Thoracic aorta (tissue), 2 donors: Measurements from ENCODE around the gene CXCL3. TPM values are rescaled to one million over a fixed set of nuclear protein-coding genes. Genes with fewer than 3 reads are reported as not detected.

Experiments used
- ATAC-seq: fragments of 150-250 bp; one replicate; pipeline ENCODE4 v1.8.0; 2017; ENCODE audit warnings: low read depth; ENCODE audit not compliant: insufficient number of reproducible peaks, low FRiP score
- DNase-seq: peaks from one replicate; pipeline ENCODE4 v3.0.0-alpha.2; 2020; ENCODE audit warnings: low spot score
- H3K27ac ChIP-seq, 2 donors: fragments of 200-600 bp; sonication (generic); 1 replicate in 1 of 2; 2 replicates in 1 of 2; pipeline ENCODE4 v1.5.1; 2016; ENCODE audit warnings: mild to moderate bottlenecking in 2 of 2, moderate library complexity in 2 of 2
- H3K27me3 ChIP-seq: fragments of 200-600 bp; sonication (generic); replicated peaks from 2 replicates; pipeline ENCODE4 v1.6.0; 2016; ENCODE audit warnings: mild to moderate bottlenecking; ENCODE audit not compliant: insufficient read depth
- H3K36me3 ChIP-seq: fragments of 200-600 bp; sonication (generic); one replicate; pipeline ENCODE4 v1.5.1; 2016
- H3K4me1 ChIP-seq, 2 donors: fragments of 200-600 bp; sonication (generic); 1 replicate in 1 of 2; 2 replicates in 1 of 2; pipeline versions ENCODE4 v1.5.1 to v1.6.0; 2016; ENCODE audit warnings: low read depth in 2 of 2, mild to moderate bottlenecking in 1 of 2; ENCODE audit not compliant: control insufficient read depth in 1 of 2
- H3K4me3 ChIP-seq: fragments of 200-600 bp; sonication (generic); 2 replicates; pipeline ENCODE4 v1.5.1; 2016; ENCODE audit warnings: mild to moderate bottlenecking
- H3K9me3 ChIP-seq: fragments of 200-600 bp; sonication (generic); 2 replicates; pipeline ENCODE4 v1.5.1; 2016
- CTCF ChIP-seq: fragments of 200-600 bp; sonication (generic); IDR thresholded peaks from one replicate; pipeline ENCODE4 v1.5.1; 2019; ENCODE audit warnings: antibody characterized with exemption
- total RNA-seq, 2 donors: library from RNA; depleted of rRNA; stranded (reverse); fragments of >200 nt; gene quantifications; one replicate each; pipeline versions ENCODE4 v1.1.0 to v1.2.3, GENCODE V29; 2016

The CXCL3 gene
- total RNA-seq, 2 donors from 2014 or later: 4.9 to 11.9 TPM

GRCh38 chr4:74059161-74059829 lies 20.8 kb upstream of the CXCL3 start:
- H3K36me3 ChIP-seq: no peaks in the 10 kb centered on the region
- H3K27ac ChIP-seq: no peak overlapping the region

GRCh38 chr4:74058048-74058651 lies 19.7 kb upstream of the CXCL3 start:
- ATAC-seq (no peak), DNase-seq (no peak)
- Histone ChIP-seq H3K36me3 (no peaks in the 10 kb centered on the region), H3K27ac (no peak overlapping the region), H3K27me3 (no peaks in the 10 kb centered on the region), H3K4me1 (no peaks in the 10 kb centered on the region), H3K4me3 (no peak overlapping the region), H3K9me3 (no peaks in the 10 kb centered on the region)
- TF ChIP-seq CTCF: no peak

More at GRCh38 chr4:74059161-74059829, 20.8 kb upstream of the CXCL3 start:
- H3K4me3 ChIP-seq: no peak overlapping the region
- TF ChIP-seq CTCF: no peak
- DNase-seq (no peak), ATAC-seq (no peak)
- H3K27me3 ChIP-seq: no peaks in the 10 kb centered on the region
- H3K4me1 ChIP-seq: no peaks in the 10 kb centered on the region
- H3K9me3 ChIP-seq: no peaks in the 10 kb centered on the region

GRCh38 chr4:74057588-74057987 lies 19.1 kb upstream of the CXCL3 start:
- Histone ChIP-seq H3K27me3 (no peaks in the 10 kb centered on the region), H3K4me3 (no peak overlapping the region), H3K27ac (no peak overlapping the region), H3K9me3 (no peaks in the 10 kb centered on the region), H3K36me3 (no peaks in the 10 kb centered on the region), H3K4me1 (no peaks in the 10 kb centered on the region)
- no peak for TF ChIP-seq CTCF
- ATAC-seq (no peak), DNase-seq (no peak)

GRCh38 chr4:74056858-74057562 lies 18.5 kb upstream of the CXCL3 start:
- no peak for ATAC-seq
- H3K36me3 ChIP-seq: no peaks in the 10 kb centered on the region
- TF ChIP-seq CTCF: no peak

GRCh38 chr4:74056114-74056857 lies 17.8 kb upstream of the CXCL3 start:
- Histone ChIP-seq H3K27ac (no peak overlapping the region), H3K27me3 (no peaks in the 10 kb centered on the region), H3K4me1 (no peaks in the 10 kb centered on the region), H3K9me3 (no peaks in the 10 kb centered on the region), H3K36me3 (no peaks in the 10 kb centered on the region), H3K4me3 (no peak overlapping the region)
- DNase-seq (no peak), ATAC-seq (no peak)
- no peak for TF ChIP-seq CTCF

More at GRCh38 chr4:74056858-74057562, 18.5 kb upstream of the CXCL3 start:
- no peak for DNase-seq
- Histone ChIP-seq H3K4me3 (no peak overlapping the region), H3K27me3 (no peaks in the 10 kb centered on the region), H3K4me1 (no peaks in the 10 kb centered on the region), H3K9me3 (no peaks in the 10 kb centered on the region), H3K27ac (no peak overlapping the region)
